HCT116 (cell line): Measurements from ENCODE around the gene CA10. TPM values are rescaled to one million over a fixed set of nuclear protein-coding genes. Genes with fewer than 3 reads are reported as not detected.

Experiments
- ATAC-seq: fragments of 200-7000 bp; cut with Tn5 transposase; 2 replicates; pipeline ENCODE4 v1.9.1; 2020; ENCODE audit warnings: mild to moderate bottlenecking, moderate library complexity
- BruUV-seq: library from RNA; stranded (reverse); fragments of 400-500 nt; replicated peaks from 2 replicates; lab custom pipeline; 2021; lab: Mats Ljungman, UMichigan
- CTCF ChIA-PET: fragments of 300-600 bp; sonication (Branson Sonifier 250); formaldehyde crosslinking; loops from one replicate; lab custom pipeline; 2021; ENCODE audit warnings: antibody characterized with exemption; lab: Charles Lee
- POLR2A ChIA-PET: fragments of 300-600, 350-600 bp; sonication (Branson Sonifier 250); formaldehyde crosslinking; loops from one replicate; lab custom pipeline; 2021; ENCODE audit warnings: antibody characterized with exemption; lab: Charles Lee
- RAD21 ChIA-PET, 2 experiments: fragments of 300-600 bp; sonication (Branson Sonifier 250); formaldehyde crosslinking; loops; one replicate each; lab custom pipeline; 2023; ENCODE audit warnings: low total read pairs in 2 of 2; ENCODE audit not compliant: uncharacterized antibody in 2 of 2, unreplicated experiment in 2 of 2, low non-redundant PET in 1 of 2; lab: Charles Lee
- DNase-seq: peaks from one replicate; pipeline ENCODE4 v3.0.0-alpha.2; 2010; ENCODE audit warnings: low read depth, low spot score
- H2AFZ ChIP-seq: fragments of 200-600 bp; shearing (Covaris generic), sonication (generic); 2 replicates; pipeline ENCODE4 v1.6.1; 2017; ENCODE audit warnings: low read depth, mixed run types, mixed read lengths, antibody characterized with exemption, low read length; ENCODE audit not compliant: poor library complexity, severe bottlenecking
- H3K27ac ChIP-seq: 2 replicates; pipeline ENCODE4 v1.5.1; 2012; ENCODE audit warnings: low read depth, low read length
- H3K27me3 ChIP-seq: fragments of 200-600 bp; sonication (generic); 2 replicates; pipeline ENCODE4 v1.6.1; 2016; ENCODE audit warnings: mixed run types, low read length, mixed read lengths; ENCODE audit not compliant: insufficient read depth
- H3K36me3 ChIP-seq, 2 experiments: fragments of 200-500 bp in 1 of 2; fragments of 200-600 bp in 1 of 2; sonication (Bioruptor generic) in 1 of 2; sonication (generic) in 1 of 2; 2 replicates each; pipeline versions ENCODE4 v1.5.1 to v1.6.1; 2014 to 2016; ENCODE audit warnings: low read length in 2 of 2, inconsistent platforms in 1 of 2, mixed read lengths in 1 of 2, mixed run types in 1 of 2; ENCODE audit not compliant: insufficient read depth in 2 of 2, control insufficient read depth in 1 of 2
- H3K4me1 ChIP-seq, 2 experiments: fragments of 200-600 bp in 1 of 2; sonication (generic) in 1 of 2; 2 replicates each; pipeline versions ENCODE4 v1.5.1 to v1.6.1; 2012 to 2017; ENCODE audit warnings: low read length in 2 of 2, inconsistent platforms in 1 of 2, mild to moderate bottlenecking in 1 of 2, mixed read lengths in 1 of 2, mixed run types in 1 of 2, moderate library complexity in 1 of 2; ENCODE audit not compliant: insufficient read depth in 2 of 2, control insufficient read depth in 1 of 2
- H3K4me2 ChIP-seq: fragments of 200-600 bp; sonication (generic); 2 replicates; pipeline ENCODE4 v1.6.1; 2017; ENCODE audit warnings: mixed run types, low read length, mixed read lengths
- H3K4me3 ChIP-seq, 2 experiments: fragments of 200-600 bp in 1 of 2; sonication (generic) in 1 of 2; replicated peaks in 1 of 2; 2 replicates each; pipeline ENCODE4 v1.5.1; 2011 to 2016; ENCODE audit warnings: low read length in 2 of 2, control low read depth in 1 of 2, low read depth in 1 of 2, mild to moderate bottlenecking in 1 of 2, mixed read lengths in 1 of 2, mixed run types in 1 of 2
- H3K79me2 ChIP-seq: fragments of 200-600 bp; sonication (generic); 2 replicates; pipeline ENCODE4 v1.6.1; 2017; ENCODE audit warnings: mild to moderate bottlenecking, mixed run types, low read length, moderate library complexity, mixed read lengths; ENCODE audit not compliant: insufficient read depth
- H3K9ac ChIP-seq: fragments of 200-600 bp; sonication (generic); 2 replicates; pipeline ENCODE4 v1.6.1; 2016; ENCODE audit warnings: low read length, mixed read lengths
- H3K9me2 ChIP-seq: fragments of 200-600 bp; sonication (generic), shearing (Covaris generic); 2 replicates; pipeline ENCODE4 v1.6.1; 2017; ENCODE audit warnings: mixed run types, mild to moderate bottlenecking, moderate library complexity; ENCODE audit not compliant: insufficient read depth
- H3K9me3 ChIP-seq, 2 experiments: fragments of 200-500 bp in 1 of 2; fragments of 200-600 bp in 1 of 2; sonication (Bioruptor generic) in 1 of 2; sonication (generic) in 1 of 2; 2 replicates each; pipeline ENCODE4 v1.6.1; 2014 to 2017; ENCODE audit warnings: low read length in 2 of 2, mixed read lengths in 2 of 2, inconsistent platforms in 1 of 2, low read depth in 1 of 2, mild to moderate bottlenecking in 1 of 2, mixed run types in 1 of 2, moderate library complexity in 1 of 2; ENCODE audit not compliant: control insufficient read depth in 1 of 2, insufficient read depth in 1 of 2
- H4K20me1 ChIP-seq: fragments of 200-600 bp; sonication (generic), shearing (Covaris generic); 2 replicates; pipeline ENCODE4 v1.6.1; 2017; ENCODE audit warnings: mixed run types, mild to moderate bottlenecking, moderate library complexity; ENCODE audit not compliant: insufficient read depth
- CBX3 ChIP-seq: IDR thresholded peaks from 2 replicates; pipeline ENCODE4 v1.6.1; 2012; ENCODE audit warnings: low read depth
- CEBPB ChIP-seq: IDR thresholded peaks from 2 replicates; pipeline ENCODE4 v1.6.1; 2012; ENCODE audit warnings: low read depth
- EGR1 ChIP-seq: IDR thresholded peaks from 2 replicates; pipeline ENCODE4 v1.6.1; 2012; ENCODE audit warnings: low read depth
- EZH2 ChIP-seq: fragments of 200-600 bp; sonication (generic); IDR thresholded peaks from 2 replicates; pipeline ENCODE4 v1.6.1; 2017; ENCODE audit warnings: antibody characterized with exemption, mixed run types
- EZH2phosphoT487 ChIP-seq: fragments of 200-600 bp; IDR thresholded peaks from 2 replicates; pipeline ENCODE4 v1.6.1; 2018; ENCODE audit warnings: antibody characterized with exemption, borderline replicate concordance
- FOSL1 ChIP-seq: IDR thresholded peaks from 2 replicates; pipeline ENCODE4 v1.6.1; 2012; ENCODE audit warnings: low read depth
- JUND ChIP-seq: IDR thresholded peaks from 2 replicates; pipeline ENCODE4 v1.6.1; 2012
- MAX ChIP-seq: IDR thresholded peaks from 2 replicates; pipeline ENCODE4 v1.6.1; 2012
- POLR2A ChIP-seq: IDR thresholded peaks from 2 replicates; pipeline ENCODE4 v1.7.0; 2011; ENCODE audit warnings: borderline replicate concordance; ENCODE audit not compliant: insufficient read depth, insufficient read length; ENCODE audit errors: extremely low read depth
- POLR2AphosphoS5 ChIP-seq: IDR thresholded peaks from 2 replicates; pipeline ENCODE4 v1.6.1; 2011; ENCODE audit warnings: mild to moderate bottlenecking, low read depth, low read length, moderate library complexity
- RAD21 ChIP-seq: IDR thresholded peaks from 2 replicates; pipeline ENCODE4 v1.6.1; 2012; ENCODE audit warnings: low read depth, mild to moderate bottlenecking
- SIN3A ChIP-seq: IDR thresholded peaks from 2 replicates; pipeline ENCODE4 v1.6.1; 2012; ENCODE audit warnings: low read depth
- SP1 ChIP-seq: IDR thresholded peaks from 2 replicates; pipeline ENCODE4 v1.6.1; 2012; ENCODE audit warnings: low read depth
- TCF7L2 ChIP-seq: IDR thresholded peaks from 2 replicates; pipeline ENCODE4 v1.7.0; 2011; ENCODE audit warnings: borderline replicate concordance, inconsistent platforms; ENCODE audit not compliant: insufficient read depth, insufficient read length; ENCODE audit errors: extremely low read depth
- ZFX ChIP-seq: fragments of 450-650 bp; IDR thresholded peaks from 2 replicates; pipeline ENCODE4 v1.6.1; 2017
- ZNF274 ChIP-seq: fragments of 200-500 bp; sonication (Bioruptor generic); IDR thresholded peaks from 2 replicates; pipeline ENCODE4 v1.6.1; 2014; ENCODE audit warnings: mild to moderate bottlenecking, low read depth, low read length, inconsistent platforms
- intact Hi-C: fragments of 100-400 bp; cut with micrococcal nuclease; formaldehyde crosslinking; loops from 2 replicates; pipeline ENCODE4 v1.10.0; 2022
- total RNA-seq: library from RNA; stranded (reverse); gene quantifications from one replicate; pipeline ENCODE4 v1.2.1, GENCODE V29; 2021; ENCODE audit not compliant: unreplicated experiment
- TF ChIP-seq, protein P1 (sequence below): IDR thresholded peaks from 2 replicates; pipeline ENCODE4 v1.6.1; 2012; ENCODE audit warnings: low read depth
- TF ChIP-seq, protein P2 (sequence below): IDR thresholded peaks from 2 replicates; pipeline ENCODE4 v1.6.1; 2011; ENCODE audit warnings: mild to moderate bottlenecking, low read length, moderate library complexity; ENCODE audit not compliant: insufficient replicate concordance; ENCODE audit errors: extremely low read depth
- TF ChIP-seq, protein P3 (sequence below): IDR thresholded peaks from 2 replicates; pipeline ENCODE4 v1.6.1; 2012

CA10 gene
- total RNA-seq, 1 experiment from 2014 or later: not detected

- DNase-seq (no peak), ATAC-seq (no peak)
- H3K27me3 ChIP-seq: no peaks in the 10 kb centered on the region
- H3K79me2 ChIP-seq: no peaks in the 10 kb centered on the region
- BruUV-seq: no TSS peak
- intact Hi-C loops: no loop called here
- H3K27ac ChIP-seq: no peak overlapping the region
- no peak overlapping the region for H3K4me2 ChIP-seq
- H3K4me3 ChIP-seq: no peak overlapping the region
- TF ChIP-seq MAX: no peak
- TF ChIP-seq POLR2A: no peak
- no peak for TF ChIP-seq CEBPB
- no peak for TF ChIP-seq RAD21
- TF ChIP-seq EZH2phosphoT487: no peak
- no peak for TF ChIP-seq TCF7L2
- TF ChIP-seq, protein P1, sequence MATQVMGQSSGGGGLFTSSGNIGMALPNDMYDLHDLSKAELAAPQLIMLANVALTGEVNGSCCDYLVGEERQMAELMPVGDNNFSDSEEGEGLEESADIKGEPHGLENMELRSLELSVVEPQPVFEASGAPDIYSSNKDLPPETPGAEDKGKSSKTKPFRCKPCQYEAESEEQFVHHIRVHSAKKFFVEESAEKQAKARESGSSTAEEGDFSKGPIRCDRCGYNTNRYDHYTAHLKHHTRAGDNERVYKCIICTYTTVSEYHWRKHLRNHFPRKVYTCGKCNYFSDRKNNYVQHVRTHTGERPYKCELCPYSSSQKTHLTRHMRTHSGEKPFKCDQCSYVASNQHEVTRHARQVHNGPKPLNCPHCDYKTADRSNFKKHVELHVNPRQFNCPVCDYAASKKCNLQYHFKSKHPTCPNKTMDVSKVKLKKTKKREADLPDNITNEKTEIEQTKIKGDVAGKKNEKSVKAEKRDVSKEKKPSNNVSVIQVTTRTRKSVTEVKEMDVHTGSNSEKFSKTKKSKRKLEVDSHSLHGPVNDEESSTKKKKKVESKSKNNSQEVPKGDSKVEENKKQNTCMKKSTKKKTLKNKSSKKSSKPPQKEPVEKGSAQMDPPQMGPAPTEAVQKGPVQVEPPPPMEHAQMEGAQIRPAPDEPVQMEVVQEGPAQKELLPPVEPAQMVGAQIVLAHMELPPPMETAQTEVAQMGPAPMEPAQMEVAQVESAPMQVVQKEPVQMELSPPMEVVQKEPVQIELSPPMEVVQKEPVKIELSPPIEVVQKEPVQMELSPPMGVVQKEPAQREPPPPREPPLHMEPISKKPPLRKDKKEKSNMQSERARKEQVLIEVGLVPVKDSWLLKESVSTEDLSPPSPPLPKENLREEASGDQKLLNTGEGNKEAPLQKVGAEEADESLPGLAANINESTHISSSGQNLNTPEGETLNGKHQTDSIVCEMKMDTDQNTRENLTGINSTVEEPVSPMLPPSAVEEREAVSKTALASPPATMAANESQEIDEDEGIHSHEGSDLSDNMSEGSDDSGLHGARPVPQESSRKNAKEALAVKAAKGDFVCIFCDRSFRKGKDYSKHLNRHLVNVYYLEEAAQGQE: no peak
- TF ChIP-seq, protein P2, sequence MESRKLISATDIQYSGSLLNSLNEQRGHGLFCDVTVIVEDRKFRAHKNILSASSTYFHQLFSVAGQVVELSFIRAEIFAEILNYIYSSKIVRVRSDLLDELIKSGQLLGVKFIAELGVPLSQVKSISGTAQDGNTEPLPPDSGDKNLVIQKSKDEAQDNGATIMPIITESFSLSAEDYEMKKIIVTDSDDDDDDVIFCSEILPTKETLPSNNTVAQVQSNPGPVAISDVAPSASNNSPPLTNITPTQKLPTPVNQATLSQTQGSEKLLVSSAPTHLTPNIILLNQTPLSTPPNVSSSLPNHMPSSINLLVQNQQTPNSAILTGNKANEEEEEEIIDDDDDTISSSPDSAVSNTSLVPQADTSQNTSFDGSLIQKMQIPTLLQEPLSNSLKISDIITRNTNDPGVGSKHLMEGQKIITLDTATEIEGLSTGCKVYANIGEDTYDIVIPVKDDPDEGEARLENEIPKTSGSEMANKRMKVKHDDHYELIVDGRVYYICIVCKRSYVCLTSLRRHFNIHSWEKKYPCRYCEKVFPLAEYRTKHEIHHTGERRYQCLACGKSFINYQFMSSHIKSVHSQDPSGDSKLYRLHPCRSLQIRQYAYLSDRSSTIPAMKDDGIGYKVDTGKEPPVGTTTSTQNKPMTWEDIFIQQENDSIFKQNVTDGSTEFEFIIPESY: no peak
- no peak for TF ChIP-seq EZH2
- TF ChIP-seq CBX3: no peak
- TF ChIP-seq JUND: no peak
- TF ChIP-seq ZNF274: no peak
- TF ChIP-seq POLR2AphosphoS5: no peak
- TF ChIP-seq SP1: no peak
- TF ChIP-seq FOSL1: no peak
- TF ChIP-seq, protein P3, sequence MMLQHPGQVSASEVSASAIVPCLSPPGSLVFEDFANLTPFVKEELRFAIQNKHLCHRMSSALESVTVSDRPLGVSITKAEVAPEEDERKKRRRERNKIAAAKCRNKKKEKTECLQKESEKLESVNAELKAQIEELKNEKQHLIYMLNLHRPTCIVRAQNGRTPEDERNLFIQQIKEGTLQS: no peak
- TF ChIP-seq EGR1: no peak
- no peak for TF ChIP-seq SIN3A
- no peak for TF ChIP-seq ZFX
- peaks cover 41 to 54% of the 10 kb centered on the region in 2 experiments; a peak in 3 of 4 replicates for H3K9me3 ChIP-seq
- ChIA-PET CTCF (no interaction called here), RAD21 (no interaction called here), POLR2A (no interaction called here)
- H3K4me1 ChIP-seq: no peaks in the 10 kb centered on the region
- H3K9me2 ChIP-seq: no peaks in the 10 kb centered on the region
- no peak overlapping the region for H3K9ac ChIP-seq
- H3K36me3 ChIP-seq: no peaks in the 10 kb centered on the region
- H4K20me1 ChIP-seq: no peaks in the 10 kb centered on the region
- H2AFZ ChIP-seq: no peak overlapping the region
Measured at GRCh38 chr17:52160136-52160567, 1.6 kb upstream of the CA10 start.
